HG03097 (cell line): ENCODE results near the gene KTN1.

Experiments used
- ATAC-seq: cut with Tn5 transposase; IDR thresholded peaks from one replicate; pipeline ENCODE4 v1.9.1; 2021; ENCODE audit not compliant: unreplicated experiment, low FRiP score

KTN1 gene

DNA sequence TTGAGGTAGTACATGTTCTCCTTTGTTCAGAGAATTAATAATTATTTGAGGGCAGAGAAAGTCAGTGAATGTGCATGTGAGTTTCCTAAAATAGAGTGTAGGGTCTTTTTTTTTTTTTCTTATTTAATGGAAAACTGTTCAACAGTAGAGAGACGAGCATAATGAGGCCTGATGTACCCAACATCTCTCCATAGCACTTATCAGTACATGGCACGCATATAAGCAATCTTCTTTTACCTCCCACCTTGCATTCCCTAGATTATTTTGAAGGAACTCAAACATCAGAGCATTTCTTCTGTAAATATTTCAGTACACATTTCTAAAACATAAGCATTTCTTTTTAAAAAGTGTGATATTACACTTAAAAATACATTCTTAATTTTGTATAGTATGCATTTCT is 87.8 kb downstream of the KTN1 start:
- ATAC-seq, result no peak

- no peak for ATAC-seq
Measured at GRCh38 chr14:55671641-55672040, 91.6 kb downstream of the KTN1 start.

GRCh38 chr14:55673048-55673447 is 93.0 kb downstream of the KTN1 start:
- ATAC-seq, result no peak

DNA sequence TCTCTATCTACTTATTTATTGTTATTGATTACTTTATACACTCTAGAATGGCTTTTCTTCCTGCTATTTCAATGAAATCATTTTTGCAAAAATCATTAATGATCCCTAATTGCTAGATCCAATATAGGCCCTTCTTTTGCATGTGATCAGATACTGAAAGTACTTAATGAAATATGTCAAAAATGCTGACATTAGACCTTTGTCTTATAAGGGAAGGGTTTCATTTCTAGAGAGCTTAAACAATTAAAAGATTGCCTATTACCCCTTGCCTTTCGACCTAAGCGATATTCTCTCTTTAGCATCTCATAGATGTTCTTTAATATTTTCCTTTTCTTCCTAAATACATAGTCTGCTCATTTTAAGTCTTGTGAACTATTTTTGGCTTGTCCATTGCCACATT is 101.1 kb downstream of the KTN1 start:
- no peak for ATAC-seq

DNA sequence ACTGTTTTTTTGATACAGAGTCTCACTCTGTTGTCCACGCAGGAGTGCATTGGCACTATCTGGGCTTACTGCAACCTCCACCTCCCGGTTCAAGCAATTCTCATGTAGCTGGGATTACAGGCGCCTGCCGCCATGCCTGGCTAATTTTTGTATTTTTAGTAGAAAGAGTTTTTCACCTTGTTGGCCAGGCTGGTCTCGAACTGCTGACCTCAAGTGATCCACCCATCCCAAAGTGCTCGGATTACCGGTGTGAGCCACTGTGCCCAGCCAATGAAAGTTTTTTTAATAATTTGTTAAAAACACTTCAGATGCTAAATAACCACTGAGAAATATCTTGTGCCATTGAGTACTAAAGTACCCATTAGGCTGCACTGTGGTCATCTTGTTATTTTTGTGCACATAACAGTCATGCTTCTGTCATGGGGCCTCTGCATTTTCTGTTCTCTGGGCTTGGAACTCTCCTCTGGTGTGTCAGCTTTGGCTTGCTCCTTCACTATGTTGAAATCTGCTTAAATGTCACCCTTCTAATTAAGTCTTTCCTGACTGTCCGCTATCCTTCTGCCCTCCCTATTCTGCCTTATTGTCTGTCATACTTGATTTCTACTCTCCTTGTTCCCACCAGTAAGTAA is 105.1 kb downstream of the KTN1 start:
- no peak for ATAC-seq

- no peak for ATAC-seq
Measured at GRCh38 chr14:55686713-55687112, 106.7 kb downstream of the KTN1 start.

- ATAC-seq, result no peak
Measured at GRCh38 chr14:55688566-55688965, 108.6 kb downstream of the KTN1 start.

DNA sequence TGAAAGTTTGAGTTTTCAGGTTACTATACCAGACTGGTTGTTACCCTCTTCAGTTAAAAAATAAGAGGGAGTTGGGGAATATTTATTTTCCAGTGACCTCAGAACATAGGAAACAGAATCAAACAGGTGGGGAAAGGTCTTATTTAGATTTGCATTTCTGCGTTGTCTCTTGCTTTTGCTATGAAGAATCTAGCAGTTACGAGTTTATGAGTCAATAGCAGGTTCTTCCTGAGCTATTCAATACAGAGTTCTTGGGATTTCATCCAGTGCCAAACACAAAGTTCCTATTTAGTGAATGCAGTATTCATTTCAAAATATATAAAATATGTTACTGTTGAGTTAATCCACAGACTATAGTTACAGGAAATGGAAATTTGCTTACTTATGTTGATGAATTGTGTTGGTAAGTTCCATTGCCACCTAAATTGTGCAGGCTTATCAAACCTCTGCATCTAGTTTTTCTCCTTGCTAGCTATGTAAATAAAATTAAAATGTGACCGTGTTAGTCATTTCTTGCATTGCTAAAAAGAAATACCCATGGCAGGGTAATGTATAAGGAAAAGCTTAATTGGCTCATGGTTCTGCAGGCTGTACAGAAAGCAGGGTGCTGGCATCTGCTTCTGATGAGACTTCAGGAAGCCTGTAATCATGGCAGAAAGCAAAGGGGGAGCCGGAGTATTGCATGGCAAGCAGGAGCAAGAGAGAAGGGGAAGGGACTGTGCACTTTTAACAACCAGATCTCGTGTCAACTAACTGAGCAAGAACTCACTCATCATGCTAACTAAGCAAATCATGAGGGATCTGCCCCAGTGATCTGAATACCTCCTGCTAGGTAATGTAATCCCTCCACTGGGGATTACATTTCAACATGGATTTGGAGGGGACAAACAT is 110.2 kb downstream of the KTN1 start:
- ATAC-seq, result no peak

GRCh38 chr14:55691659-55692058 is 111.7 kb downstream of the KTN1 start:
- ATAC-seq, result no peak

DNA sequence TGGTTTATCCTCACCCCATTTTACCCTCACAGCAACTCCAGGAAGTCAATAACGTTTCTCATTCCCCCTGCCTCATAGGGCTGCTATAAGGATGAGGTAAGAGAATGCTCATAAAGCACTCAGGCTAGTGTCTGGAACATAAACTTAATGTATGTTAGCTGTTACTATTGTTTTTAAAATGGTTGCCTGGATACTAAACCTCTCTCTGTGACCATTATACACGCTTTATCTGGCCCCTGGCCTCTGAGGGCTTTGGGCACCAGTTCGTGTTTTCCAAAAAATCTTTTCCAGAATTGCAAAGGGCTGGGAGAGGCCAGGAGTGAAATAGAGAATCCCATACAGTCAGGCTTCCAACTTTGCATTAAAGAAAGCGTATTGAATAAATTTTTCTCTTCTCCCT is 113.9 kb downstream of the KTN1 start:
- no peak for ATAC-seq

DNA sequence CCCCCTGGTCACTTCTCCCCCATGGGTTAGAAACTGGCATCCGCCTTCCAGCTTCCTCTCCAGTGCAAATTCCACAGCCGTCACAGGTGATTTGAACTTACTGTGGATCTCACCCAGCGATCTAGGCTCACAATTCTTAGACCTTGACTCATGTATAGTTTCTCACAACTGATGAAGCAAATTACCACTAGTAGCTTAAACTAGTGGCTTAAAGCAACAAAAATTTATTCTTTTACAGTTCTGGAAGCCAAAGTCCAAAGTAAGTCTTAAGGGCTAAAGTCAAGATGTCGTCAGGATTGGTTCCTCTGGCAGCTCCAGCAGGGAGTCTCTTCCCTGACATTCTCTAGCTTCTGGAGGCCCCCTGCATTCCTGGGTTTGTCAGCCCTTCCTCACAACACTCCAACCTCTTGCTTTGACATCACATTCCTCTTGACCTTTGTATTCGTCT is 117.4 kb downstream of the KTN1 start:
- ATAC-seq, result no peak

GRCh38 chr14:55698051-55698450 is 118.0 kb downstream of the KTN1 start:
- ATAC-seq, result no peak

DNA sequence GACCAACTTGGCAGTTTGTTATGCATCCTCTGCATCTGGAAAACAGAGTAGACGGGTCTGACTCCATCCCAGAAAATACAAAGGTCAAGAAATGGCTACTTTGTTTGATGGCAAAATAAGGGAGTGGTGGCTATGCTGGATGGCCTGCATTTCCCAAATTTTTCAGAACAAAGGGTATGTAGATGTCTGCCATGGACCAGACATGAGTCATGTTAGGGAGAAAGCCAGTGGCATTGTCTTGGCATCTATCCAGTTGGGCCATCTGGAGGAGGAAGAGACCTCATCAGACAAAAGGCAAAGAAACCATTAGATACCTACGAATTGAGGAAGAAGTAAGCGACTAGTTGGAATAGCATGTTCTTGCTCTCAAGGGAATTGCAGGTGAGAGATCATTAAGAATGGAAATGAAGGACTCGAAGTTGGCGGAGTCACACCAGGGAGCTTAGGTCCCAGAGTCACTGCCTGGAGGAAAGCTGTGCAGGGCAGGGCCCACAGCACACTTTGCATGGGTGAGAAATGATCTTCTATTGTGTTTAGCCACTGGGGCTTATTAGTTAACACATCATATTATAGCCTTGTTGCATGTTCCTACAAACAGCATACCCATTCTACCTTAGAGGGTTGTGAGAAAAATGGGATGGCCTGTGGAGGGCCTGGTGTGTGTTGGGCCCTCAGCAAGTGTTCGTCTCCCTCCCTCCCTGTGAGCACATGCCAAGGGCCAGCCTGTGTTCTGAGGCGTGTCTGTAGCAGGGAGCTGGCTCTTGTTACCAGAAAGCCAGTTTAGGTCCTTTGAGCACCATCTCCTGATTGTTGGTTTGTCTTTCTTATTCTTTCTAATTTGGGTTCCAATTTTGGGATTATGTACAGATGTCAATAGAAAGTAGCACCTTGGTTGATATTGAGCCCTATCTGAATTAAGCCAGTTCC is 119.4 kb downstream of the KTN1 start:
- ATAC-seq, result no peak

DNA sequence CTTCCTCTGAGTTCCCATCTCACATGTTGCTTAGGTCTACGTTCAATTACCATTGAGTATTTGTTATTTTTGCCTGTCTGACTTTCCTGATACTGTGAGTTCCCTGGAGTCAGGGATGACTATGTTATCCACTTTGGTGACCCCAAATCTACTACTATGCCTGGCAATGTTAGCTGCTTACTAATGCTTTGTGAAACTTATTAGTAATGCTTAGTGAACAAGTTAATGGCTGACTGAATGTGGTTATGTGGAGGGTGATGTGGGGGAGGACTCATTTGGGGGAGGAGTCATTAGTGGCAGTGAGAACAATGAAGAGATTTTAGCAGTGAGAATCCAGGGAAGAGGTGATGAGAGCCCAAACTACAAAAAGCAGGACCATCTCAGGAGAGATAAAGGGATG is 121.6 kb downstream of the KTN1 start:
- ATAC-seq, result peak; percentile 81

DNA sequence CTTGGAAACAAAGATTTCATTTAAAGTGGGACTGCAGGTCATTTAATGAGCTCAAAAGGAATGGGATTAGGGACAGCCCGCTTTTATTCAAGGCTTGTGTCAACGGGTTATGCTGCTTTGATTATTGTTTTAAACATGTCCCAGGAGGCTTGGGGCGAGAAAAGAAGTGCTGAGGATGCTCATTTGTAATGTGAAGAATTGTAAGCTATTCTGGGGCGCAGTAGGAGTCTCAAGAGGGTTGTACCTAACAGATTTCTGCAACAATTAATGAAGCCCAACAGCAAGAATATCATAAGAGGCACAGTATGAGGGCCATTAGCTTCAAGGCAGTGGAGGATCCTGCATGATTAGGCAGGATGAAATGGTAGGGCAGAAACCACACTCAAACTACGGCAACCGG is 122.5 kb downstream of the KTN1 start:
- ATAC-seq, result no peak

GRCh38 chr14:55704654-55705053 is 124.6 kb downstream of the KTN1 start:
- no peak for ATAC-seq

GRCh38 chr14:55705651-55706364 is 125.8 kb downstream of the KTN1 start:
- ATAC-seq, result no peak

- no peak for ATAC-seq
Measured at GRCh38 chr14:55706365-55706684, 126.3 kb downstream of the KTN1 start.

GRCh38 chr14:55706893-55707292 is 126.9 kb downstream of the KTN1 start:
- ATAC-seq, result no peak

- ATAC-seq, result no peak
Measured at GRCh38 chr14:55707365-55707804, 127.4 kb downstream of the KTN1 start.
